GM21515 (cell line): ENCODE data around the gene FKBP1B.
"Not testable (repeated sequence)": the region's sequence is repeated elsewhere in the genome, so short reads cannot be mapped to it uniquely, and the experiment has no call there.

Experiments
- ATAC-seq: cut with Tn5 transposase; IDR thresholded peaks from one replicate; pipeline ENCODE4 v1.9.1; 2021; ENCODE audit not compliant: unreplicated experiment

Gene FKBP1B

DNA sequence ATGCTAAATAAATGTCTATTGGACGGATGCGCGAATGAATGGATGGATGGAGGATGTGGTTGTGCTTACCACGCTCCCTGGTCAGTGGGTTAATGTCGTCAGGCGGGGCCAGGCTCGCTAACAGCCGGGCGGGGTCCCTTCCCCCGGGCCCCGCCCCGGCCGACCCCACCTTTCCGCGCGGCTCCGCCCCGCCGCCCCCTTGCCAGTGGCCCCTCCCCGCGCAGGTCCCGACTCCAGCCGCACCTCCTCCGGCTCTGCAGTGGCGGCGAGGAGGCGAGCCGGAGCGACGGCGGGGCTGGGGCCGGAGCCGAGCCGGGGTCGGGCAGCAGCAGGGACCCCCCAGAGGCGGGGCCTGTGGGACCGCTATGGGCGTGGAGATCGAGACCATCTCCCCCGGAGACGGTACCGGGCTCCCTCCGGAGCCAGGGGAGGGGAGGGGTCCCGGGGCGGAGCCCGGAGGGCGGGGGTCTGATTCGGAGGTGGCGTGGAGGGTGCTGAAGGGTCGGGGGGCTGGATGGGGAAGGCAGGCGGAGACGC is at the start of gene FKBP1B:
TSS of gene FKBP1B (plus strand) at position 257 of the 537 bp plus-strand sequence. CDS start at position 366, 109 bp downstream.
- ATAC-seq: no peak

DNA sequence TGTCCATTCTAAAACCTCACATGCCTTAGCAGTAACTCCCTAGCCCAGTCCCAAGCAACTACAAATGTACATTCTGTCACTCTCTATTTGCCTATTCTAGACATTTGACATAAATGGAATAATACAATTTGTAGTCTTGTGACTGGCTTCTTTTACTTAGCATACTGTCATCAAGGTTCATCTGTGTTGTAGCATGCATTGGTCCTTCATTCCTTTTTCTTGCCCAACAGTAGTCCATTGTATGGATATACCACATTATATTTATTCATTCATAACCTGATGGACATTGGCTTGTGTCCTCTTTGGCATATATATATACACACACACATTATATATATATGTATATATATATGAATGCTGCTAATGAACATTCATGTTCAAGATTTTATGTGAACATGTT is 41.8 kb upstream of the FKBP1B start:
- no peak for ATAC-seq

DNA sequence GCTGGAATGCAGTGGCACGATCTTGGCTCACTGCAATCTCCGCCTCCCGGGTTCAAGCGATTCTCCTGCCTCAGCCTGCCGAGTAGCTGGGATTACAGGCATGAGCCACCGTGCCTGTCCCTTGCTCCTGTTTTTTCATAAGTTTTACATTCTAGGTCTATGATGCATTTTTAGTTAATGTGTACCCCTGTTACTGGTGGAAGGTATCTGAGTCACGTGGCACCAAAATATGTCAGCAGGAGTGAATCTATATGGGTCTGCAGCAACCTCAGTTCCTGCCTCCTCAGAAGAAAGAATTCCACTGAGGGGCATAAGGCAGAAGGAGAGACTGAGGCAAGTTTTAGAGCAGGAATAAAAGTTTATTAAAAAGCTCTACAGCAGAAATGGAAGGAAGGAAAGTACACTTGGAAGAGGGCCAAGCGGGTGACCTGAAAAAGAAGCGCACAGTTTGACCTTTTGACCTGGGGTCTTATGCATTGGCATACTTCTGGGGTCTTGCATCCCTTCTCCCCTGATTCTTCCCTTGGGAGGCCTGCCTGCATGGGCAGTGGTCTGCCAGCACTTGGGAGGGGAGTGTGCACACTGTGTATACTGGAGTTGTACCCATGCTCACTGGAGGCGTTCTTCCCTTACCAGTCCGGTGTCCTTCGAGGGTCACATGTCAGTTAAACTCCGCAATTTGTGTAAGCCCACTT is 40.7 kb upstream of the FKBP1B start:
- ATAC-seq: no peak

DNA sequence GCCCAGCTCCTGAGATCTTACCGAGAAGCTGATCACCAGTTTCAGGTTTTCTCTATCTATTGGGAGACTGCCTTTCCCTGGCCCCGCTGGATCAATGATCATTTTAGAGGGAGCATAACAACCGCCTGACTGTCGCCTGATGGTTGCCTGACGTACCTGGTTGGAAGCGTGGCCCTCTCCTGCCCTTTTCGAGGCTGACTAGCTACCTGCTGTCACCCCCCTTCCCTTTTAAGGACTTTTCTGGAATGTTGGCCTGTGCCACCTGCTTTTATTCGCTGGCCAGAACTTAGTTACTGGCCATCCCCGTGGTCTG is 40.2 kb upstream of the FKBP1B start:
- no peak for ATAC-seq

DNA sequence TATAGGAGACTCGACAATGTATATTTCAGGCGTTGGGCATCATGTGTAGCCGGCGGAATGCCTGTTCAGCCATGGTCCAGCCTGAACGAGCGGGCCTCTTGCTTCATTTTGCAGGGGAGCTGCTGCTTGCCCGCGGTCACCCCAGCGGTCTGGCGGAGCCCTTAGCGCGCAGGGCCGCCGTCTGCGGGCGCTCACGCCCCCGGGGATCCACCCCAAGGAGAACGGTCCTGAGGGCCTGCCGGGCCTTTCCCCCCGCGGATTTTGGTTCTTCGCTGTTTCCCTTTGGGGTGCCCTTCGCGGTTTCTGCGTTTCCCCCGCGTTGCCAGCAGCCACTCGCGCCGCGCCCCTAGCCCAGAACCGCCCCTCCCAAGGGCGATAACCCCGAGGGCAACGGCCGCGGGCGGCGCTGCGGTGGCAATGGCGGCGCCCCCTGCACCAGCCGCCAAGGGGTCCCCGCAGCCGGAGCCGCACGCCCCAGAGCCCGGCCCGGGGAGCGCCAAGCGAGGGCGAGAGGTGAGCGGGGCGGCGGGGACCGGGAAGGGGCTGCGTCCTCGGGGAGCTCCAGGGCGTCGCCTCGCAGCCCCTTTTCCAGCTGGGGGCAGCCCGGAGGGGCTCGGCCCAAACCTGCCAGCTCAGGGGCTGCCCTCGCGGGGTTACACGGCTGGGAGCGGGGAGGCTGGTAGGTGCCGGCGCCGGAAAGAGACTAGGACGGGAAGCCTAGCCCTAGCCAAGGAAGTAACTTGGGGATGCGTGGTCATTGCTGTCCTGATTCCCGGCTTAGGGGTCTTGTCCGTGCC is 39.7 kb upstream of the FKBP1B start, which contains the start of gene MFSD2B:
TSS of gene MFSD2B (plus strand) at position 406 of the 797 bp plus-strand sequence. CDS start at position 418, 12 bp downstream.
- ATAC-seq: no peak

DNA sequence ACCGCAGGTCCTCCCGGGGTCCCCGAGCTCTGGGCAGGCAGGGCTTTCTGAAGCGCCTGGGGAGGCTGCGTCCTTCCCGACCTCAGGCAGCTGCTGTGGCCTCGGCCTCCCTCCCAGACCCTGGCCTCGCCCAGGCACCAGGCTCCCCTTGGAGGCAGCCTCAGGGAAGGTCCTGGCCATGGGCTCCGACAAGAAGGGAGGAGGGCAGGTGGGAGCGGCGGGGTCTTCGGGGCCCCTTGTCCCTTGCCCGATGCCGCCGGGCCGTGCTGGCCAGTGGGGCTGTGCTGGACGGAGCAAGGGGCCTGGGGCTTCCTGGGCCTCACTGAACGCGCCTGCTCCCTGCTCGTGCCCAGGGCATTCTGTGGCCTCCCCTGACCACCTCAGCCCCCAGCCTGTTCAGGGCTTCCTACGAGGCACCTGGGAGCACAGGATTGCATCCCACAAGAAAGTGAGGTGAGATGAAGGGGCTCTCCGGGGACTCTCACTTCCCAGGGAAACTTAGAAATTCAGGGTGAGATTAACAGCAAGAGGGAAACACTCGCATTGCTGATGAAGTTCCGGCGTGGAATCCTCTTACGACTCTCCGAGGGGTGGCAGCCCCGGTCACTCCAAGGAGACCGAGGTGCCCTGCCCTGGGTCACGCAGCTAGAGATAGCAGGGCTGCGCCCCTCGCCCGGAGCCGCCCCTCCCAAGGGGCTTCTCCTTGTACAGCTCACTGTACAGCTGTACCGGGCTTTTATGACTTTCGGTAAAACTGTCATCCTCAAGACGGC is 38.9 kb upstream of the FKBP1B start:
- ATAC-seq: no peak

DNA sequence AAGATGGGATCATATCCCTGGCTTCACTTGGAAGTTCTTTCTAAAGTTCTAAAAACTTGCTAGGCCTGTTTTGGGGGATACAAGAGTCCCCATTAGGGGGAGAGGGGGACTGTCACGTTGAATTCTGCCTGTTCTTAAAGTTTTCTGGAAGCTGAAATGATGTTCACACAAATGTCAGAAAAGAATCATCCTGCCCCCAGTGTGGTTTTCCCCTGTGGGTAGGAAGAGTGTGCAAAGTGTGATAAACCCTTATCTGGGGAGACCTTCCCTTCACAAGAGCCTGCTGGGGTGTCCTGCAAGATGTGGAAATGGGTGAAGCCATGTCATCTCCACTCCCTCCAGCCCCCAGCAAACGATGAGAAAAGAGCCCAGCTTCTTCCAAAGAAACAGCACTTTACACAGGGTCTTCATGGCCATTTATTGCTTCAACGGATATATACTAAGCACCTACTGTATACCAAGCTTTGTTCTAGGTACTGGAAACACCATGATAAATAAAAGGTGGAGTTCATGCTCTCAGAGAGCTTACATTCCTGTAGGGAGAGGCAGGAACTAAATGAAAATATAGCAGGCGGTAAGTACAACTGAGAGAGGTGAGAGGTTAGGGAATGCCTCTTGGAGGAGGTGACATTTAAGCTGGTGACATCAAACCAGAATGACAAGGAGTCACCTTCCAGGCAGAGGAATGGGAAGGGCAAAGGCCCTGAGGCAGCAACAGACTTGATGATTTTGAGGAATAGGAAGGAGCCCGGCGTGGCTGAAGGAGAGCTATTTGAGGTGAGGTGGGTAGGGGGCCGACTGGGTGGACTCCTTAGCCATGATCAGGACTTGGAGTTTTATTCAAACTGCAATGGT is 38.1 kb upstream of the FKBP1B start:
- no peak for ATAC-seq

DNA sequence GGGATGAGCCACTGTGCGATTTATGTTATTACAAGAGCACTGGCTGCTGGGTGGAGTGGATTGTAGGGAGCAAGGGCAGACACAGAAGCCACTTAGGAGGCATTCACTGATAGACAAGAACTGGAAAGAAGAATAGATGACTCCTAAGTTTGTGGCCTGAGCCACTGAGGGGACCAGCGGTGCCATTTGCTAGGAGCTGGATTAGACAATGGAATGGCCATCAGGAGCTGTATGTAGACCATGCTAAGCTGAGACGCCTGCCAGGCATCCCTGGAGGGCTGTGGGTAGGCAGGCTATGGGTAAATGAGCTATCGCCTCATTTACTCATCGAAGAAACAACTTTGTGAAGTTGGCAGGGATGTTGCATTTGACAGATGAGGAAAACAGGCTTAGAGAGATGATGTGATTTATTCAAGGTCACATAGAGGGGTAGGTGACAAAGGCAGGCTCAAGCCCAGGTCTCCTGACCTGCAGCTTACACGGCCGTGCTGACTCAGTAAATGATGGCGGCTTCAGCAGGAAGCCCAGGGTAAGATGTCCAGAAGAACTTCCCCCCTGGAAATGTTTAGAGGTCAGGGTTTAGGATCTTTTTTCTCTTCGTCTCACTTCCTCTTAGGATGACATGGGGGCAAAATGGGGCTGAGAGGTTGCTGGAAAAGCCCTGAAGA is 36.9 kb upstream of the FKBP1B start:
- ATAC-seq: no peak

DNA sequence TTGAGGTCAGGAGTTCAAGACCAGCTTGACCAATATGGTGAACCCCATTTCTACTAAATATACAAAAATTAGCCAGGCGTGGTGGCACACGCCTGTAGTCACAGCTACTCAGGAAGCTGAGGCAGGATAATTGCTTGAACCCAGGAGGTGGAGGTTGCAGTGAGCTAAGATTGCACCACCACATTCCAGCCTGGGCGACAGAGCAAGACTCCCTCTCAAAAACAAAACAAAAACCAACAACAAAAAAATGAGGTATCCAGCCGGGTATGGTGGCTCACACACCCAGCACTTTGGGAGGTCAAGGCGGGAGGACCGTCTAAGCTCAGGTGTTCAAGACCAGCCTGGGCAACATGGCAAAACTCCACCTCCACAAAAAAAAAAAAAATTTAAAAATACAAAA is 34.6 kb upstream of the FKBP1B start:
- ATAC-seq: not testable (repeated sequence)

DNA sequence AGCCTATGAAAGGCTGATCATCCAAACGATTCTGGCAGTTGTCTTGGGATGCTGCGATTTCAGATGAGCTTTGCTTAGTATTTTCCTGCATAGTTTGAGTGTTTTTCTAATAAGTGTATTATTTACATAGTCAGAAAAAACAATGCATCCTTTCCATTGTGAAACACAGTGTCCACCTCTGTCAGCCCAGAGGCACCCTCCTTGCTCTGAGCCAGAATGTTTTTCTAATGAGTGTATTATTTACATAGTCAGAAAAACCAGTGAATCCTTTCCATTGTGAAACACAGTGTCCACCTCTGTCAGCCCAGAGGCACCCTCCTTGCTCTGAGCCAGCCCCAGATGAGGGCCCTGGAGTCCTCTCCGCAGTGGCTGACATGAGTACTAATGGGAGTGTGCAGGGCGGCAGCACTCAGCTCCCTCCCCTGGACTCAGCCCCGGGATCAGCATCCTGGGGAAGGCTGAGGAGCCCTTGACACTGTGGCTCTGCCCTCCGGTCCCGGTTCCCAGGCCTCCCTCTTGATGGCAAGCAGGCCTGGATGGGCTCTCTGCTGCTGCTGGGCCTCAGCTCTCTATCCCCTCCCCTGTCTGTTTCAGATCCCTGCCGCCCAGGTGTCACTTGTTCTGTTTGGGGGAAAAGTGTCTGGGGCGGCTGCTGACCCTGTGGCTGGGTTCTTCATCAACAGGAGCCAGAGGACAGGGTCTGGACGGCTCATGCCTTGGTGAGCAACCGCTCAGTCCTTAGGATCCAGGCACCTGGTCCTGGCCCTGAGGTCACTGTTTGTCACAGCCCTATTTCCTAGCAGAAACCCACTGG is 33.8 kb upstream of the FKBP1B start:
- no peak for ATAC-seq

DNA sequence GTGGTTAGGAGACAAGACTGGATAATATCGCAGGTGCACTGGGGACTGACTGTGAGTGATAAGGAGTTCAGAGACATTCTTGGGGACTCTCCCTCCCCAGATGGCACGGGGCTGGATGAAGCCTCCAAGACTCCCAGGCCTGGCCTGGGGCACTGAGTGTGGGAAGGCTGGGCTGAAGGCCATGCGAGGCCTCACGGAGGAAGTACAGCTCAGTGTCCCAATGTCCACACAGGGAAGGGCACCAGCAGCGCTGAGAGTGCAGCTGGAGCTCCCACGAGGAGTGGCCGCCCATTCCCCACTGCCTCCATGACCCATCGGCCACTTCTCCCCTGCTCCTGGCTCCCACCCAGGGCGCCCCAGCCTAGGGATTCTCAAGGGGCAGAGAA is 33.2 kb upstream of the FKBP1B start:
- ATAC-seq: no peak

DNA sequence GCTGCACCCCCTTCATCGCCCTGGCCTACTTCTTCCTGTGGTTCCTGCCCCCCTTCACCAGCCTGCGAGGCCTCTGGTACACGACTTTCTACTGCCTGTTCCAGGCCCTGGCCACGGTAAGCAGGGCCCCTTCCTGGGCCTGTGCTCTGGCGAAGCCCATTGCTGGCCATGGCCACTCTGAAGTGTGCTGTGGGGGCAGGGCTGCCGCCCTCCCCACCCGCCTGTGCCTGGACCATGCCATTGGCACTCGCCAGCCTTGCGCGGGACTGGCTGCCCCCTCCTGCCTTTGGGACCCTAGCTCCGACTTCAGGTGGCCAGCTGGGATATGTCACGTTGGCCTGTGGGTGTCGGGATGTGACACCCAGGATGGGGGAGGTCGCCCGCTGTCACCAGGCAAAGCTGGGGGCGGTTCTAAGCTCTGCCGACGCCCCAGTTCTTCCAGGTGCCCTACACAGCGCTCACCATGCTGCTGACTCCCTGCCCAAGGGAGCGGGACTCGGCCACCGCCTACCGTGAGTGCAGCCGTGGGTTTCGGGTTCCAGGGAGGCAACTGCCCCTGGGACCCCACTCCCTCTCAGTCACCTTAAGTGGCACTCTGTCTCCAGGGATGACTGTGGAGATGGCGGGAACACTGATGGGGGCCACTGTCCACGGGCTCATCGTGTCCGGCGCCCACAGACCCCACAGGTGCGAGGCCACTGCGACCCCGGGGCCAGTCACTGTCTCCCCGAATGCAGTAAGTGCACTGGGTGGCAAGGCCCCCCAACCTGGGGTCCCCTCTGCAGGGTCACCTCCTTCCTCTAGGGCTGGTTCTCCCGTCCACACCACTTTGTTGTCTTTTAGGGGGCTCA is 32.5 kb upstream of the FKBP1B start:
- no peak for ATAC-seq

DNA sequence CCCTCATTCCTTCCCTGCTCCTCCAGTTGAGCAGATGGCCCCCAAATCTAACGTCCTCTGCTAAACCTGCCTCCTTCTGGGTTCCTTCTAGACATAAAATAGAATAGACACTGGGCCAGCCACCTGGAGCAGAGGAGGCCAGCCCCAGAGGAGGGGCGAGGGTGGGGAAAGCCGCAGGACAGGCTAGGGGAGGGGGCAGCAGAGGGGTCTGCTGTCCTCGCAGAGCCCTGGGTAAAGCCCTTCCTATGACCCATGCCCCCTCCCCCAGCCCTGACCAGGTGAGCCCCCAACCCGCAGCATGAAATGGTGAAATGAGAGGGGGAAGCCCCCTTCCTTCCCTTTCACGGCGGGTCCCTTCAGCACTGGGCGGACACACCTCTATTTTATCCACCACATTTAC is 31.8 kb upstream of the FKBP1B start:
- no peak for ATAC-seq

DNA sequence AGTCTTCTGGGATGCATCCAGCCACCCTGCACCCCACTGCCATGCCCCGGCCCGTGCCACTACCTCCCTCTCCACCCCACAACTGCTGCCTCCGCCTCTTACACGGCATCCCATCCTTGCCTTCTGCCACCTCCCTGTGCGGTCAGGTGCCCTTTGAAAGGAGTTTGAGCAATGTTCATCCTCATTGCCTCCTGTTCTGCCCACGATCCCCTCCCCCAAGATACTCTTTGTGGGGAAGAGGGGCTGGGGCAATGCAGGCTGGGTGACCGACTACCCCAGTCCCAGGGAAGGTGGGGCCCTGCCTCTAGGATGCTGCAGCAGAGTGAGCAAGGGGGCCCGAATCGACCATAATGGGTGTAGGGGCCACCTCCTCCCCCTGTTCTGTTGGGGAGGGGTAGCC is 31.3 kb upstream of the FKBP1B start:
- no peak for ATAC-seq

DNA sequence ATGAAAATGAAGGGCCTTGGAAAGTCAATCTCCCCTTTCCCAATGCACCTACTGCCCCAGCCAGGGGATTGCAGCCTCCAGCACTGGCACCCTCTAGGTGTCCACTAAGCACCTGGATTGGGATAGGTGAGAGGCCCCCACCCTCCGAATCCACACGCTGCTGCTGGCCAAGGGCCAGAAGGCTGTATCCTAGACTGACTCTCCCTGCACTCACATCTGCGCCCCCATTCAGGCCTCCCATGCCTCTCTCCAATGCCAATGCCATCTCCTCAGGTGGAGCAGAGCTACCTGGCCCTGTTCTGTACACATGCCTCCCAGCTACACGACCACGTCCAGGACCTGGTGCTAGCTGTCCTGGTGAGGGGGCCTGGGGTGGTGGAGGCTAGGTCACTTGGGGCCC is 29.8 kb upstream of the FKBP1B start:
- ATAC-seq: no peak

DNA sequence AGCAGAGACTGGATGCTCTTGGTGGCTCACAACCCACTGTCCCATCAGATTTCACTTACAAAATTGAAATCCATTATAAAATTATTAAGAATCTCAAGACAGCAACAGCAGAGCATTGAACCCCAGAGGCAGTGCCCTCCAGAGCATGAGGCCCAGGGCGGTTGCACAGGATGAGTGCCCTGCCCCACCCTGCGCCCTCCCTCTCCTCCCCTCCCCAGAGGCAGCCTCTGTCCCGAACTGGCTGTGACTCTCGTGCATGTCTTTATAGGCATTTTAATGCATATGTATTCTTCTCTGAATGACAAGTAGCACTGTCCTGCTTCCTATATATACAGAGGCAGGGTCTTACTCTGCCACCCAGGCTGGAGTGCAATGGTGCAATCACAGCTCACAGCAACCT is 29.3 kb upstream of the FKBP1B start:
- ATAC-seq: no peak

DNA sequence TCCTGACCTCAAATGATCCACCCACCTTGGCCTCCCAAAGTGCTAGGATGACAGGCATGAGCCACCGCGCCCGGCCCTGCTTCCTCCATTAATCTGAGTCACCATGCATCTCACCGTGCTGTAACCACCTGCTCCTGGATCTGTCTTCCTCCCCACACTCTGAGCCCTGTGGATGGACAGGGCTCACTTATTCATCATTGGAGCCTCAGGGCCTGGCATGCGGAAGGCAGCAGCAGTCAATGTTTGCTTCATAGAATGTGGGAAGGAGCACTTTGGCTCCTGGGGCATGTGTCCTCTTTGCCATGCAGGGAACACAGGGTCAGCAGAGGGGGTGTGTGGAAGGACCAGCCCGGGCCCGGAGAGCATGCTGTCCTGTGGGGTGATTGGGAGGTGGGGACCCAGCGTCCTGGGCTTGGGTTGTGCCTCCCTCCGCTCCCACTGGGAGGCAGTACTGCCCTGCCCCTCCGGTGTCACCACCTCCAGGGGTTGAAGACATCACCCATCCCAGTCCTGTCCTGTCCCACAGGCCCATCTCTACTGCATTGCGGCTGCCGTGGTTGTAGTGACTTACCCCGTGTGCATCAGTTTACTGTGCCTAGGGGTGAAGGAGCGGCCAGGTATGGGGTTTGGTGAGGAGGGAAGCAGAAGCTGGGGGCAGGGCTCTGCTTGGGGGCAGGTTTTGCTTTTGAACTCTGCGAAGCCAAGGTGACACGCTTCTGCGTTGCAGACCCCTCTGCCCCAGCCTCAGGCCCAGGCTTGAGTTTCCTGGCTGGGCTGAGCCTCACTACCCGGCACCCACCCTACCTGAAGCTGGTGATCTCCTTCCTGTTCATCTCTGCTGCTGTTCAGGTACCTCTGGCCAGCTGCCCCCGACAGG is 28.2 kb upstream of the FKBP1B start:
- ATAC-seq: no peak
